H1 (cell line): Measurements from ENCODE around the gene BLMH. TPM values are rescaled to one million over a fixed set of nuclear protein-coding genes. Genes with fewer than 3 reads are reported as not detected.

ENCODE experiments used
- CTCF ChIA-PET: fragments of 300-600 bp; sonication (Branson Sonifier 250); formaldehyde crosslinking; loops from one replicate; lab custom pipeline; 2021; ENCODE audit not compliant: partially characterized antibody; lab: Charles Lee
- POLR2A ChIA-PET: fragments of 300-600 bp; sonication (Branson Sonifier 250); formaldehyde crosslinking; loops from one replicate; lab custom pipeline; 2021; ENCODE audit warnings: inconsistent platforms; ENCODE audit not compliant: partially characterized antibody; lab: Charles Lee
- DNase-seq, 2 experiments: peaks; one replicate each; pipeline versions ENCODE4 v3.0.0 to v3.0.0-alpha.2; 2010 to 2022; ENCODE audit warnings: low spot score in 2 of 2, low read depth in 1 of 2, mixed read lengths in 1 of 2
- FAIRE-seq: peaks from 2 replicates; lab custom pipeline; 2011; peaks lifted over from hg19 to GRCh38; lab: Jason Lieb, UNC
- H2AFZ ChIP-seq: 2 replicates; pipeline ENCODE4 v1.8.1; 2012; ENCODE audit warnings: low read length, inconsistent platforms
- H2AK5ac ChIP-seq: 2 replicates; pipeline ENCODE4 v1.6.1; 2013; ENCODE audit warnings: low read depth, low read length
- H2BK120ac ChIP-seq: replicated peaks from 2 replicates; pipeline ENCODE3; 2013; ENCODE audit warnings: low read depth, low read length, inconsistent platforms
- H2BK12ac ChIP-seq: 2 replicates; pipeline ENCODE4 v1.6.1; 2013; ENCODE audit warnings: low read depth, low read length
- H2BK15ac ChIP-seq: 2 replicates; pipeline ENCODE4 v1.6.1; 2013; ENCODE audit warnings: low read length
- H2BK20ac ChIP-seq: 2 replicates; pipeline ENCODE4 v1.6.1; 2013; ENCODE audit warnings: low read length
- H2BK5ac ChIP-seq: 2 replicates; pipeline ENCODE4 v1.6.1; 2013; ENCODE audit warnings: low read depth, low read length
- H3K14ac ChIP-seq: 2 replicates; pipeline ENCODE4 v1.6.1; 2013; ENCODE audit warnings: inconsistent platforms; ENCODE audit not compliant: insufficient read length
- H3K18ac ChIP-seq: 2 replicates; pipeline ENCODE4 v1.6.1; 2013; ENCODE audit warnings: low read length; ENCODE audit errors: extremely low read depth
- H3K23ac ChIP-seq: 2 replicates; pipeline ENCODE4 v1.6.1; 2013; ENCODE audit warnings: inconsistent platforms; ENCODE audit not compliant: insufficient read length
- H3K23me2 ChIP-seq: 2 replicates; pipeline ENCODE4 v1.6.1; 2013; ENCODE audit warnings: low read depth, low read length
- H3K27ac ChIP-seq: 2 replicates; pipeline ENCODE4 v1.6.1; 2011; ENCODE audit warnings: low read depth, low read length, inconsistent platforms
- H3K27me3 ChIP-seq, 4 experiments: replicated peaks in 1 of 4; 1 replicate in 1 of 4; 2 replicates in 3 of 4; pipeline versions ENCODE4 v1.6.1 to v1.8.1; 2011 to 2013; ENCODE audit warnings: low read length in 3 of 4, mild to moderate bottlenecking in 3 of 4, inconsistent platforms in 2 of 4, mixed read lengths in 2 of 4, moderate library complexity in 1 of 4; ENCODE audit not compliant: control insufficient read depth in 3 of 4, insufficient read depth in 3 of 4; ENCODE audit errors: extremely low read depth in 1 of 4
- H3K36me3 ChIP-seq, 4 experiments: 2 replicates each; pipeline versions ENCODE4 v1.6.1 to v1.8.1; 2011 to 2013; ENCODE audit warnings: mild to moderate bottlenecking in 4 of 4, low read length in 3 of 4, moderate library complexity in 2 of 4, control low read depth in 1 of 4, inconsistent platforms in 1 of 4; ENCODE audit not compliant: insufficient read depth in 4 of 4, control insufficient read depth in 2 of 4
- H3K4ac ChIP-seq: replicated peaks from 2 replicates; pipeline ENCODE3; 2013; ENCODE audit warnings: low read length, low read depth, mixed read lengths, inconsistent platforms; ENCODE audit not compliant: insufficient read length
- H3K4me1 ChIP-seq, 4 experiments: replicated peaks in 1 of 4; 1 replicate in 1 of 4; 2 replicates in 3 of 4; pipeline versions ENCODE4 v1.6.1 to v1.8.1; 2011 to 2013; ENCODE audit warnings: low read length in 3 of 4, inconsistent platforms in 2 of 4, mixed read lengths in 1 of 4; ENCODE audit not compliant: insufficient read depth in 4 of 4, control insufficient read depth in 3 of 4
- H3K4me2 ChIP-seq, 2 experiments: 2 replicates each; pipeline versions ENCODE4 v1.6.1 to v1.8.1; 2011 to 2013; ENCODE audit warnings: low read depth in 2 of 2, low read length in 2 of 2, control low read depth in 1 of 2, inconsistent platforms in 1 of 2, mild to moderate bottlenecking in 1 of 2; ENCODE audit not compliant: insufficient read depth in 1 of 2
- H3K4me3 ChIP-seq, 4 experiments: fragments of 200-600, 300-600 bp in 1 of 4; sonication (generic), shearing (Covaris generic), sonication (Bioruptor Twin) in 1 of 4; 2 replicates each; pipeline versions ENCODE4 v1.5.1 to v1.8.1; 2011 to 2016; ENCODE audit warnings: low read length in 4 of 4, low read depth in 3 of 4, control low read depth in 2 of 4, inconsistent platforms in 2 of 4, mild to moderate bottlenecking in 2 of 4, mixed read lengths in 1 of 4, moderate library complexity in 1 of 4; ENCODE audit not compliant: insufficient read depth in 2 of 4; ENCODE audit errors: extremely low read depth in 1 of 4
- H3K56ac ChIP-seq: replicated peaks from 2 replicates; pipeline ENCODE3; 2013; ENCODE audit warnings: low read depth, mild to moderate bottlenecking, mixed read lengths, low read length, inconsistent platforms; ENCODE audit not compliant: insufficient read length
- H3K79me1 ChIP-seq: 2 replicates; pipeline ENCODE4 v1.6.1; 2013; ENCODE audit warnings: low read depth, low read length, control low read depth
- H3K79me2 ChIP-seq, 2 experiments: 2 replicates each; pipeline versions ENCODE4 v1.6.1 to v1.8.1; 2012 to 2013; ENCODE audit warnings: low read length in 2 of 2, mild to moderate bottlenecking in 2 of 2, inconsistent platforms in 1 of 2; ENCODE audit not compliant: insufficient read depth in 2 of 2, control insufficient read depth in 1 of 2
- H3K9ac ChIP-seq, 4 experiments: replicated peaks in 1 of 4; 1 replicate in 1 of 4; 2 replicates in 3 of 4; pipeline versions ENCODE4 v1.6.1 to v1.8.1; 2011 to 2013; ENCODE audit warnings: low read depth in 3 of 4, low read length in 3 of 4, control low read depth in 2 of 4, mild to moderate bottlenecking in 2 of 4, moderate library complexity in 2 of 4, inconsistent platforms in 1 of 4; ENCODE audit errors: extremely low read depth in 1 of 4
- H3K9me3 ChIP-seq, 2 experiments: 2 replicates each; pipeline versions ENCODE4 v1.6.1 to v1.8.1; 2012 to 2013; ENCODE audit warnings: mild to moderate bottlenecking in 2 of 2, moderate library complexity in 2 of 2, control low read depth in 1 of 2, inconsistent platforms in 1 of 2, low read depth in 1 of 2, low read length in 1 of 2, mixed read lengths in 1 of 2; ENCODE audit not compliant: insufficient read depth in 2 of 2
- H4K20me1 ChIP-seq, 2 experiments: replicated peaks in 1 of 2; 2 replicates each; pipeline versions ENCODE3 to v1.8.1; 2011 to 2013; ENCODE audit warnings: inconsistent platforms in 2 of 2, low read length in 2 of 2, mild to moderate bottlenecking in 1 of 2; ENCODE audit not compliant: insufficient read depth in 2 of 2, control insufficient read depth in 1 of 2
- H4K5ac ChIP-seq: 2 replicates; pipeline ENCODE4 v1.6.1; 2013; ENCODE audit warnings: low read length, low read depth, mixed read lengths, inconsistent platforms; ENCODE audit not compliant: insufficient read length
- H4K8ac ChIP-seq: 2 replicates; pipeline ENCODE4 v1.8.0; 2013; ENCODE audit warnings: mild to moderate bottlenecking, moderate library complexity, low read length, inconsistent platforms; ENCODE audit not compliant: insufficient read depth; ENCODE audit errors: extremely low read depth
- H4K91ac ChIP-seq: replicated peaks from 2 replicates; pipeline ENCODE3; 2013; ENCODE audit warnings: low read length, mixed read lengths, inconsistent platforms; ENCODE audit not compliant: insufficient read length
- KDM4A ChIP-seq: IDR thresholded peaks from one replicate; pipeline ENCODE4 v1.7.1; 2012; ENCODE audit warnings: low read depth, mild to moderate bottlenecking, moderate library complexity, low read length, inconsistent platforms; ENCODE audit not compliant: severe bottlenecking
- MAFK ChIP-seq: IDR thresholded peaks from 2 replicates; pipeline ENCODE4 v1.6.1; 2012; ENCODE audit warnings: low read depth, mild to moderate bottlenecking, improper control_type of control experiment, low read length
- POU5F1 ChIP-seq: IDR thresholded peaks from 2 replicates; pipeline ENCODE4 v1.6.1; 2011; ENCODE audit warnings: low read depth, mild to moderate bottlenecking, low read length, moderate library complexity
- RXRA ChIP-seq: IDR thresholded peaks from 2 replicates; pipeline ENCODE4 v1.6.1; 2011; ENCODE audit warnings: low read depth, mild to moderate bottlenecking, low read length, moderate library complexity; ENCODE audit not compliant: insufficient read depth
- TAF1 ChIP-seq: IDR thresholded peaks from 2 replicates; pipeline ENCODE4 v1.6.1; 2011; ENCODE audit warnings: mild to moderate bottlenecking, low read depth, low read length
- WGBS, 2 experiments: shearing (Covaris generic) in 1 of 2; methylation state at CpG; one replicate each; pipeline versions ENCODE4 v1.1.6 to v1.1.7; 2013 to 2015; ENCODE audit warnings: low lambda C conversion rate in 2 of 2, mixed read lengths in 2 of 2, inconsistent platforms in 1 of 2, low coverage in 1 of 2, missing lambda C conversion rate in 1 of 2; ENCODE audit not compliant: insufficient replicate concordance in 2 of 2, insufficient coverage in 1 of 2, insufficient read length in 1 of 2; ENCODE audit errors: extremely low coverage in 1 of 2, missing lambda C conversion rate in 1 of 2; 5-methylcytosine and 5-hydroxymethylcytosine counted together
- polyA plus RNA-seq, 7 experiments: library from polyadenylated mRNA; depleted of rRNA in 3 of 7; stranded (reverse) in 5 of 7; unstranded in 2 of 7; fragments of >200 nt in 5 of 7; fragments of 200-250 nt in 2 of 7; gene quantifications; 1 replicate in 5 of 7; 2 replicates in 1 of 7; 4 replicates in 1 of 7; pipeline versions ENCODE4 v1.2.1 to v1.2.3, GENCODE V29; 2011 to 2013; ENCODE audit warnings: missing spikeins in 2 of 7, mixed read lengths in 2 of 7
- total RNA-seq: library from RNA; stranded (reverse); fragmentation: NEBNext Ultra II Directional; extraction: Animal tissue kit (Norgen Biotek cat#: 25700); gene quantifications from 2 replicates; pipeline ENCODE4 v1.2.1, GENCODE V29; 2021
- TF ChIP-seq, protein P1 (sequence below): IDR thresholded peaks from 2 replicates; pipeline ENCODE4 v1.6.1; 2012; ENCODE audit warnings: inconsistent platforms

BLMH gene
- total and polyA plus RNA-seq, 2 of the 8 experiments (the other 6 are each of a cell fraction or from before 2014, with no cell fraction given), result 18.2 to 74.3 TPM

DNA sequence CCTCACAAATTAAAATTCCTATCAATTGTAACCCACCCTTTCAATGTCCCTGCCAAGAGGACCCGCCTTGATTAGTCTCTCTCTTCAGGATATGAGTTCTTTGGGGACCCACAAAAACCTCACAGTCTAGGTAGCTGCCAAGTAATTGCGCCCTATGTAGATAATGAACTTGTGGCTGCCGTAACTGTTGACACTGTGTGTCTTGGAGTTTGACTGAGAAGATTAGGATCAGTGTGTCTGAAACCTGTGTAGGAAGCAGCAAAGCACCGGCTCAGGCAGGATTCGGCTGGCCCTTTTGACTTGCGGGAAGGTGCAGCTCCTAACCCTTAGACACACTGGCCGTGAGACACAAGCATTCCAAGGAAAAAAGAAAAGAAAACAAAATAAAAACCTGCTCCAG, 38.4 kb downstream of the BLMH start:
- Histone ChIP-seq H3K56ac (no peak overlapping the region), H2AK5ac (no peak overlapping the region), H3K4me1 (no peaks in the 10 kb centered on the region), H3K9me3 (no peaks in the 10 kb centered on the region), H4K20me1 (no peaks in the 10 kb centered on the region), H2BK5ac (no peak overlapping the region), H3K23ac (no peak overlapping the region), H2AFZ (no peak overlapping the region), H4K91ac (no peak overlapping the region), H3K4ac (no peak overlapping the region), H3K14ac (no peak overlapping the region), H3K18ac (no peak overlapping the region), H3K79me2 (no peaks in the 10 kb centered on the region), H3K9ac (no peak overlapping the region), H3K4me3 (no peak overlapping the region), H3K4me2 (no peak overlapping the region), H2BK120ac (no peak overlapping the region), H3K27me3 (no peaks in the 10 kb centered on the region), H2BK20ac (no peak overlapping the region), H2BK12ac (no peak overlapping the region), H3K27ac (no peak overlapping the region), H4K8ac (no peak overlapping the region), H2BK15ac (no peak overlapping the region), H3K79me1 (no peaks in the 10 kb centered on the region), H3K23me2 (no peaks in the 10 kb centered on the region), H4K5ac (no peak overlapping the region), H3K36me3 (peaks cover 0 to 17% (median 6%) of the 10 kb centered on the region in 4 experiments; a peak in 6 of 8 replicates)
- WGBS, 2 experiments, result 90% methylated on average over 7 of the region's 7 CpGs; no CpG with 5 or more reads in 1 of the 2 experiments
- ChIA-PET CTCF (interaction anchor here (0.8 to 1.2 kb wide), 2 partner anchors 17 to 49 kb away, joined by 3 read pairs; no protein-coding TSS in a partner anchor), POLR2A (no interaction called here)
- TF ChIP-seq, protein P1, sequence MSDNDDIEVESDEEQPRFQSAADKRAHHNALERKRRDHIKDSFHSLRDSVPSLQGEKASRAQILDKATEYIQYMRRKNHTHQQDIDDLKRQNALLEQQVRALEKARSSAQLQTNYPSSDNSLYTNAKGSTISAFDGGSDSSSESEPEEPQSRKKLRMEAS, result no peak
- no peak for TF ChIP-seq POU5F1
- no peak for TF ChIP-seq MAFK
- TF ChIP-seq KDM4A, result no peak
- TF ChIP-seq RXRA, result no peak
- no peak for TF ChIP-seq TAF1
- DNase-seq (no peak), FAIRE-seq (no peak)
